Neuronal stem cell (in vitro differentiated cells): Measurements from ENCODE around the gene GRID1.

ENCODE experiments used
- DNase-seq: peaks from one replicate; pipeline ENCODE4 v3.0.0-alpha.2; 2013; ENCODE audit warnings: low spot score
- H2AFZ ChIP-seq: one replicate; pipeline ENCODE4 v1.6.1; 2013; ENCODE audit warnings: mild to moderate bottlenecking, low read length, inconsistent platforms
- H2AK5ac ChIP-seq: 2 replicates; pipeline ENCODE4 v1.6.1; 2013; ENCODE audit warnings: low read depth, mild to moderate bottlenecking, inconsistent platforms, low read length, moderate library complexity, mixed read lengths
- H2BK120ac ChIP-seq: 2 replicates; pipeline ENCODE4 v1.6.1; 2013; ENCODE audit warnings: low read depth, mild to moderate bottlenecking, inconsistent platforms, low read length, moderate library complexity, mixed read lengths
- H2BK12ac ChIP-seq: one replicate; pipeline ENCODE4 v1.6.1; 2013; ENCODE audit warnings: low read length, inconsistent platforms
- H2BK15ac ChIP-seq: 2 replicates; pipeline ENCODE4 v1.6.1; 2013; ENCODE audit warnings: mild to moderate bottlenecking, low read length, inconsistent platforms, mixed read lengths
- H2BK5ac ChIP-seq: one replicate; pipeline ENCODE4 v1.6.1; 2013; ENCODE audit warnings: inconsistent platforms, mild to moderate bottlenecking, low read length, moderate library complexity
- H3K14ac ChIP-seq: one replicate; pipeline ENCODE4 v1.6.1; 2013; ENCODE audit warnings: low read length, inconsistent platforms
- H3K18ac ChIP-seq: 2 replicates; pipeline ENCODE4 v1.6.1; 2013; ENCODE audit warnings: low read length, inconsistent platforms
- H3K23ac ChIP-seq: 2 replicates; pipeline ENCODE4 v1.6.1; 2013; ENCODE audit warnings: low read depth, mild to moderate bottlenecking, mixed read lengths, low read length, inconsistent platforms; ENCODE audit not compliant: poor library complexity
- H3K27ac ChIP-seq: replicated peaks from 3 replicates; pipeline ENCODE4 v1.5.1; 2013; ENCODE audit warnings: low read length, inconsistent platforms
- H3K27me3 ChIP-seq, 3 experiments: 2 replicates each; pipeline ENCODE4 v1.6.1; 2013; ENCODE audit warnings: low read length in 3 of 3, mild to moderate bottlenecking in 2 of 3, inconsistent platforms in 1 of 3, low read depth in 1 of 3, mixed read lengths in 1 of 3, moderate library complexity in 1 of 3; ENCODE audit not compliant: control insufficient read depth in 3 of 3, insufficient read depth in 3 of 3
- H3K36me3 ChIP-seq, 2 donors: replicated peaks in 1 of 2; 2 replicates each; pipeline ENCODE4 v1.6.1; 2013; ENCODE audit warnings: low read length in 2 of 2; ENCODE audit not compliant: control insufficient read depth in 2 of 2, insufficient read depth in 2 of 2
- H3K4ac ChIP-seq: 2 replicates; pipeline ENCODE4 v1.6.1; 2013; ENCODE audit warnings: inconsistent platforms, mild to moderate bottlenecking, low read length, moderate library complexity
- H3K4me1 ChIP-seq, 2 donors: 1 replicate in 1 of 2; 2 replicates in 1 of 2; pipeline ENCODE4 v1.6.1; 2013; ENCODE audit warnings: low read length in 2 of 2, low read depth in 1 of 2; ENCODE audit not compliant: control insufficient read depth in 2 of 2, insufficient read depth in 1 of 2
- H3K4me2 ChIP-seq: one replicate; pipeline ENCODE4 v1.6.1; 2013; ENCODE audit warnings: mild to moderate bottlenecking, low read length, inconsistent platforms; ENCODE audit not compliant: insufficient read depth, poor library complexity, severe bottlenecking
- H3K4me3 ChIP-seq, 2 donors: 2 replicates each; pipeline ENCODE4 v1.5.1; 2013; ENCODE audit warnings: low read length in 2 of 2, mild to moderate bottlenecking in 2 of 2, inconsistent platforms in 1 of 2, moderate library complexity in 1 of 2
- H3K79me1 ChIP-seq: one replicate; pipeline ENCODE4 v1.6.1; 2013; ENCODE audit warnings: low read depth, mild to moderate bottlenecking, inconsistent platforms, low read length, moderate library complexity
- H3K9ac ChIP-seq: one replicate; pipeline ENCODE4 v1.6.1; 2013; ENCODE audit warnings: mild to moderate bottlenecking, low read depth, low read length, inconsistent platforms; ENCODE audit not compliant: poor library complexity
- H3K9me3 ChIP-seq, 2 donors: replicated peaks in 1 of 2; 2 replicates each; pipeline versions ENCODE3 to v1.6.1; 2013; ENCODE audit warnings: low read length in 2 of 2, mild to moderate bottlenecking in 2 of 2, inconsistent platforms in 1 of 2, low read depth in 1 of 2, mixed read lengths in 1 of 2, moderate library complexity in 1 of 2; ENCODE audit not compliant: control insufficient read depth in 2 of 2, insufficient read depth in 1 of 2
- H4K8ac ChIP-seq: one replicate; pipeline ENCODE4 v1.6.1; 2013; ENCODE audit warnings: low read depth, mild to moderate bottlenecking, inconsistent platforms, low read length, moderate library complexity
- H4K91ac ChIP-seq: one replicate; pipeline ENCODE4 v1.6.1; 2013; ENCODE audit warnings: low read length, low read depth, mild to moderate bottlenecking, inconsistent platforms; ENCODE audit not compliant: poor library complexity
- WGBS, 2 donors: extraction: QIAGEN DNeasy Blood & Tissue Kit; methylation state at CpG; one replicate each; pipeline ENCODE4 v1.1.7; 2013; ENCODE audit warnings: missing lambda C conversion rate in 2 of 2, mixed read lengths in 1 of 2; ENCODE audit not compliant: insufficient read length in 2 of 2, insufficient replicate concordance in 1 of 2; ENCODE audit errors: extremely low coverage in 2 of 2; 5-methylcytosine and 5-hydroxymethylcytosine counted together

The GRID1 gene

DNA sequence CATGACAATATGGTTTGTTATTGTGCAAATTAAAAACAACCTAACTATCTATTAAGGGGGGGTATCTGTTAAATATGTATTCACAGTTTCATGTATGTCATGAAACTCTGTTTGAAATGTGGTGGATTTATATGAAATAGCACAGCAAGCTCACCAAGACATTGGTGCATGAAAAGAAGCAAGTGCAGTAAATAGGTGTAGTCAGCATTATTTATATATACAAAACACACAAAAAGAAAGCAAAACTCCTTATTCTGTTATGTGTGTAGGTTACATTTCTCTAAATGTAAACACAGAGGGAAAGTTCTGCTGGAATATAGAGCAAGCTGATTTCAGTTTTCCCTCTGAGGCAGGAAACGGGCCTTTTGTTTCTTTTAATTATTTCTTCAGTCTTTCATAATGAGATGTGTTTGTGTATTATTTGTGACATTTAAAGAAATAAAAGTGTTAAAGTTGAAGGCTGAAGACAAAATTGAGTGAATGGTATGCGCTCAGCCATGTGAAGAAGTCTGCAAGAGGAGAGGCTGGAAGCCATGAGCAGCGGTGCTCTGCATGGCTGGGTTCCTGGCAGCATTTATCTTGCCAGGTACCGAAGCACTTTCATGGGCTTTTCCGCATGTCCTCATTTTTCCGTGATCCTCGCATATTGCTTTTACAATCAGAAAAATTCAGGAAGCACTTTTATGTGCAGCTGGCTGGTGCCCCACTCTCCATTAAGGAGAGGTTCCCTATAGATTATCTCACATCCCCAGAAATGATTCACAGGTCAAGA, 38.5 kb downstream of the GRID1 start:
- no peak for DNase-seq
- Histone ChIP-seq H3K4me3 (no peak overlapping the region), H2AK5ac (no peak overlapping the region), H2BK120ac (no peak overlapping the region), H3K27me3 (no peaks in the 10 kb centered on the region), H3K79me1 (no peaks in the 10 kb centered on the region), H3K4me1 (no peaks in the 10 kb centered on the region), H3K18ac (no peak overlapping the region), H2AFZ (no peak overlapping the region), H2BK12ac (no peak overlapping the region), H3K4me2 (no peak overlapping the region), H3K23ac (no peak overlapping the region), H3K9me3 (no peaks in the 10 kb centered on the region), H3K27ac (no peak overlapping the region), H2BK5ac (no peak overlapping the region), H3K9ac (no peak overlapping the region), H2BK15ac (no peak overlapping the region), H4K91ac (no peak overlapping the region), H3K36me3 (no peaks in the 10 kb centered on the region), H4K8ac (no peak overlapping the region), H3K14ac (no peak overlapping the region), H3K4ac (no peak overlapping the region)
- WGBS, 2 donors, result no CpG with 5 or more reads among the region's 7 CpGs

DNA sequence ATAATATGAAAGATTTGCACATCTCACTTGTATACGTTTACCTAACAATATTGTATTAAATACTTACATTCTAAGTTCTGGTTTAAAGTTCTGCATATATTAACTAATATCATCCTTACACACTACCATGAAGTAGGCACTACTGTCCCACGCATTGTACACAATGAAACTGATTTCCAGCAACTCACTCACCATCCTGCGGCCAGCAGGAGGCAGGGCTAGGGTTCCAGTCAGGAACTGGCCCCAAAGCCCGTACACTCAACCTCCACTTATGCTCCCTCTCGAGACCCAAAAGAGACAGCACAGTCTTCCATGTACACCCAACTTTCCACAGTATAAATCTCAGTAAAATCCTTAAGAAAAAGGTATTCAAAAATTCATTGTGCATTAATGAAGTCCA, 41.4 kb downstream of the GRID1 start:
- no peak overlapping the region for H2AFZ ChIP-seq
- no peaks in the 10 kb centered on the region for H3K27me3 ChIP-seq
- H3K23ac ChIP-seq, result no peak overlapping the region
- no peak overlapping the region for H2AK5ac ChIP-seq
- H3K36me3 ChIP-seq, result no peaks in the 10 kb centered on the region
- H3K14ac ChIP-seq, result no peak overlapping the region
- no peak overlapping the region for H3K18ac ChIP-seq
- no peak overlapping the region for H3K9ac ChIP-seq
- H2BK5ac ChIP-seq, result no peak overlapping the region
- no peak for DNase-seq
- no peaks in the 10 kb centered on the region for H3K9me3 ChIP-seq
- H3K27ac ChIP-seq, result no peak overlapping the region
- no CpG with 5 or more reads among the region's 5 CpGs for WGBS, 2 donors
- H3K4me3 ChIP-seq, result no peak overlapping the region
- no peak overlapping the region for H2BK120ac ChIP-seq
- H4K8ac ChIP-seq, result no peak overlapping the region
- no peak overlapping the region for H4K91ac ChIP-seq
- no peaks in the 10 kb centered on the region for H3K79me1 ChIP-seq
- no peak overlapping the region for H3K4ac ChIP-seq
- H2BK15ac ChIP-seq, result no peak overlapping the region
- H2BK12ac ChIP-seq, result no peak overlapping the region
- no peaks in the 10 kb centered on the region for H3K4me1 ChIP-seq
- H3K4me2 ChIP-seq, result no peak overlapping the region

DNA sequence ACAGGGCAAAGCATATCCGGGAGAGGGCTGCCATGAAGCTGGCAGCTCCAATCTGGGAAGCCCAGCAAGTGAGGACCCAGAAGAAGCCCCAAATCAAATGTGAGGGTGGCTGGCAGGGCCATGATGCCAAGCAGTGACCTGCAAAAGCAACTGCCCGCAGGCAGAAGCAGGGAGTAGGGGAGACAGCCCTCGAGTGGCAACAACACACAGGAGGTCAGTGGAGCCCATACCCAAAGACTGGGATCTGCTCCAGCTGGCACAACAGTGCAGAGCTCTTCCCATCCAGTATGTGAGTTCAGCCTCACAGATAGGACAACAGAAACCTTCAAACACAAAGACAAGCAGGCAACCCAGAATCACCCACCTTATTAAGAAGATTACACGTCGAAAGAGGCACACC, 45.0 kb downstream of the GRID1 start:
- Histone ChIP-seq H3K4me1 (no peaks in the 10 kb centered on the region), H2BK5ac (no peak overlapping the region), H2BK120ac (no peak overlapping the region), H4K91ac (no peak overlapping the region), H2BK15ac (no peak overlapping the region), H2BK12ac (no peak overlapping the region), H3K4ac (no peak overlapping the region), H4K8ac (no peak overlapping the region), H3K4me2 (no peak overlapping the region), H3K27ac (no peak overlapping the region), H2AFZ (no peak overlapping the region), H3K79me1 (no peaks in the 10 kb centered on the region), H3K27me3 (no peaks in the 10 kb centered on the region), H3K23ac (no peak overlapping the region), H3K9ac (no peak overlapping the region), H3K18ac (peak overlapping the region; percentile 39), H3K14ac (no peak overlapping the region), H3K4me3 (no peak overlapping the region), H2AK5ac (peak overlapping the region; percentile 78), H3K36me3 (no peaks in the 10 kb centered on the region), H3K9me3 (no peaks in the 10 kb centered on the region)
- no peak for DNase-seq
- no CpG with 5 or more reads among the region's 5 CpGs for WGBS, 2 donors

DNA sequence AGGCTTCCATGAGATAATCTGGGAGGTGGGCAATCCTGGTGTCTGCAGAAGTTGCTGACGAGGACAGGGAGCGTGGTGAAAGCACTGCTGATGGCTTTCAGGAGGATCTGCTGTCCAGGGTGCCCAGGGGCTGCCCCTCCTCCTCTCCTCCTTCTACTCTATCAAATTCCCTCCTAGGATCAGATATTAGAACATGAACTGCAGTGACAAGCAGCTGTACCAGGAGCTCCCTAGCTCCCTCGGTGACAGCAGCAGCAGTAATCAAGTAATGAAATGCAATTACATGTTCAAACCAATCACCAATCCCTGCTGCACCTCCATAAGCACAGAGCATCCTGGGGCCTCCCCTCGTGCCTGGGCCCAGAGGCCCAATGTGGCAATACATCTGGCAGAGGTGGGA, 46.9 kb downstream of the GRID1 start:
- Histone ChIP-seq H2BK15ac (no peak overlapping the region), H2BK120ac (no peak overlapping the region), H2AK5ac (no peak overlapping the region), H3K79me1 (no peaks in the 10 kb centered on the region), H3K4ac (no peak overlapping the region), H4K91ac (no peak overlapping the region), H3K23ac (no peak overlapping the region), H3K27ac (no peak overlapping the region), H2BK12ac (no peak overlapping the region), H2BK5ac (no peak overlapping the region), H3K4me3 (no peak overlapping the region), H3K14ac (no peak overlapping the region), H3K9ac (no peak overlapping the region), H3K36me3 (no peaks in the 10 kb centered on the region), H2AFZ (no peak overlapping the region), H3K4me1 (no peaks in the 10 kb centered on the region), H3K18ac (no peak overlapping the region), H3K4me2 (no peak overlapping the region), H3K9me3 (no peaks in the 10 kb centered on the region), H3K27me3 (no peaks in the 10 kb centered on the region), H4K8ac (no peak overlapping the region)
- no CpG with 5 or more reads among the region's 4 CpGs for WGBS, 2 donors
- DNase-seq, result no peak
